GM19463 (cell line): Measurements from ENCODE around the gene CD58.
A peak's percentile ranks its signal among the peaks of the same experiment; 100 is the strongest.

Experiments
- ATAC-seq: cut with Tn5 transposase; IDR thresholded peaks from one replicate; pipeline ENCODE4 v1.9.1; 2021; ENCODE audit warnings: mild to moderate bottlenecking, moderate library complexity; ENCODE audit not compliant: unreplicated experiment

CD58 gene

GRCh38 chr1:116544588-116545358 lies 26.1 kb downstream of the CD58 start:
- ATAC-seq = peak; percentile 54

GRCh38 chr1:116540088-116540487 lies 30.7 kb downstream of the CD58 start:
- ATAC-seq = no peak

- peak; percentile 79 for ATAC-seq
Measured at GRCh38 chr1:116538544-116538943, 32.3 kb downstream of the CD58 start.

- ATAC-seq = no peak
Measured at GRCh38 chr1:116537898-116538297, 32.9 kb downstream of the CD58 start.

DNA sequence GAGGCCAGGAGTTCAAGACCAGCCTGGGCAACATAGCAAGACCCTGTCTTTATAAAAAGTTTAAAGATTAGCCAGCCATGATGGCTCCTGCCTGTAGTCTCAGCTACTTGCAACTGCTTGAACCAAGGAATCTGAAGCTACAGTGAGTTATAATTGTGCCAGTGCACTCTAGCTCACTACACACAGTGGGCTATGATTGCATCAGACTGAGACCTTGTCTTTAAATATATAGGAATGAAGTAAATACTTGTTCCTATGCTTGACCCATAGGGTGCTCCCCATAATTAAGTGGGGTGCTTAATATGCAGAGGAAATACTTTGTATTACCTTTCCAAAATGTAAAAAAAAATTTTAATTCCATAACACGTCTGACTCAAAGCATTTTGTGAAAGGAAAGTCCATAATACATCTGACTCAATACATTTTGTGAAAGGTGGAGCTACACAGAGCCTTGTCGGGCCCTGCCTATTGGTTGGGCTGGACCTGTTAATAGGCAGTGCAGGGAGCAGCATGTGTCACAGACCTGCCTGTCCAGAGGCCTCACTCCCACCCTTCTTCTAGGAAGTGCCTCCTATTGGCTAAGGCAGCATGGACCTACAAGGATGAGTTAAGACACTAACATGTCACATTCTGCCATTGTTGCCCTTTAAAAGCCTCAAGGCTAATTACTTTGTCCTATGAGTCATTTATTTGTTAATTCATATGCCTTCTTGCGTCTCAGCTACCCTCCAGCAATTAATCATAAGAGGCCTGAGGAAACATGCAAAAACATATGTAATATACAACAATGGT lies 33.6 kb downstream of the CD58 start:
- ATAC-seq = no peak

DNA sequence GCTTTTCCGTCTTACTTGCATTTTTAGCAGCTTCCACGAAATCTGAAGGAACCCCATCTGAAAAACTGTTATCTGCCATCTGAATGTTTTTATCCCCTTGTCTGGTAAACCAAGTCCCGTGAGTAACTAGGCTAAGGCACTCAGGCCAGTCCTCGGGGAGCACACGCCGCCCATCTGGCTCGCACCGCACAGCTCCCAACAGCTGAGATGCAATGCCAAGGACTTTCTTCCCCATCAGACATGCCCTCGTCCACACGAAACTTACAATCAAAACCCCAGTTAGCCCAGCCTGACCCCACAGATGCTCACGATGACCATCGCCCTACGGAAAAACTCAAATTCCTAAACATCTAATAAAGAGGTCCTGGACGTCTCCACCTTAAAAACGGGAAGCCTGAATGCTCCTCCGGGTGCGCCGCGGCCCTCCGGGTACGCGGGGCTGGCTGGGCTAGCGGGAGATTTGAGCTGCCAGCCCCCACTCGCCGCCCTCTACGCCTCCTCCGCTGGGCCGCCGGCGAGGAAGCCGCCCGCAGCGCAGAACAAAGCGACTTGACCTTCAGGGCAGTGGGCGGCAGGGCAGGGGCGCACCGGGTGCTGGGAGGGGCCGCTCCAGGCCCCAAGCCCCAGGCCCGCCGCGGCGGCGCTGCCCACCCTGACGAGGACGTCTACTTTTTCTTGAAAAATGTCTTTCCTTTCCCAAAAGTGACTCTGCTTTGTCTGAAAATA lies 36.6 kb downstream of the CD58 start:
- no peak for ATAC-seq

DNA sequence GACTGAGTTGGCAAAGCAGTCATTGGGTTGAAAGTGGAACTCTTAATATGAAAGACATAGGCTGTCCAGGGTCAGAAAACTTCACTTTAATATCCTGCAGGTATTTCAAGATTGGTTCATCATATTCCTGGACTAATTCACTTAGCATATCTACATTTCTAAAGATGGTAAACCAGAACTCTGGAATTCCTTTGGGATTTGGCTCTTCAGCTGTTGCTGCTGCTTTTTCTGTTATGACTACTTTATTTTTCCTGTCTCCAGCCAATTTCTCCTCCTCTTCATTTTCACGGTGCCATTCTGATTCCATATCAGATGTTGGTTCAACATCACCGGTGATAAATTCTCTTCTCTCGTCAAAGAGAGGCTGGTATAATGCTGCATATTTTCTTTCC lies 37.4 kb downstream of the CD58 start:
- ATAC-seq = no peak

- no peak for ATAC-seq
Measured at GRCh38 chr1:116532671-116533428, 38.0 kb downstream of the CD58 start.

GRCh38 chr1:116531917-116532316 lies 38.9 kb downstream of the CD58 start:
- ATAC-seq = no peak

- no peak for ATAC-seq
Measured at GRCh38 chr1:116529681-116530080, 41.1 kb downstream of the CD58 start.

DNA sequence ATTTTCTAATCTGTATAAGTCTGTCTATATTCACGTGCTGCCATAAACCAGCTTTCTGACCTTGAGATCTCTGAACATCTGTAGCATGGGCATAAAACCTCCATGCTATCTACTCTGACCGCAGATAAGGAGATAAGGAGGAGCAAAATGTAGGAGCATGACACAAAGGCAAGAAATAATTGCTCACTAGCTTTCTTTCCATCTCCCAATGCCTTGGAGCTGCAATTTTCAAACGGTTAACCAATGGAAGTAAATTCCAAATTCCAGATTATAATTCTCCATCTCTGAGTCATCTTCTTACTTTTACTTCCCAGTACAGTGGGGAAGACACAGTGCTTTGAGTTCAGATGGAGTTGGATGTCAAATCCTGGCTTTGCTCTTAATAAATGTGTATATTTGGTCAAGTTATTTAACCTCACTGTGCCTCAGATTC lies 41.6 kb downstream of the CD58 start:
- ATAC-seq = no peak

- ATAC-seq = no peak
Measured at GRCh38 chr1:116528329-116529083, 42.3 kb downstream of the CD58 start.

GRCh38 chr1:116525440-116525839 lies 45.4 kb downstream of the CD58 start:
- ATAC-seq = no peak

GRCh38 chr1:116521186-116521585 lies 49.6 kb downstream of the CD58 start:
- ATAC-seq = no peak

- ATAC-seq = no peak
Measured at GRCh38 chr1:116518400-116518799, 52.4 kb downstream of the CD58 start.

DNA sequence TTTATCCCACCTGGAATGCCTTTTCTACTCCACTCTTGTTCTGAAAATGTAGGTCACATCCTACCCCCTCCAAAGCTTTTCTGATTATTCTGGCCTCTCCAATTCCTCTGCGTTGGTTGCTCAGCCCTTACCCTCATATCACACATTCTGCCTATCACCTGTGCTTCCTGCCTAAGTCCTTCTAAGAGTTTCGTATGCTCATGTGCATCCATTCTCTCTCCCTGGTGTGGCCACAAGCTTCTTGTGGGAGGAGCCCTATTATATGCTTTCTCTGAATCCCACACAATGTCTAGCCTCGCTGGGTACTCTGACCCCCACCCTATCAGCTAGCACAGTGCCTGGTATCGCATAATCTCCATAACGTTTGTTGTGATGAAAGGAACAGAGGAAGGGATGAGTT lies 54.2 kb downstream of the CD58 start:
- ATAC-seq = no peak

GRCh38 chr1:116515702-116516101 lies 55.1 kb downstream of the CD58 start:
- ATAC-seq = no peak

- ATAC-seq = peak; percentile 82
Measured at GRCh38 chr1:116514708-116515525, 55.9 kb downstream of the CD58 start.

GRCh38 chr1:116513956-116514355 lies 56.9 kb downstream of the CD58 start:
- no peak for ATAC-seq
